Pancreas (tissue), 10 donors: ENCODE measurements around the gene DMBX1. TPM values are rescaled to one million over a fixed set of nuclear protein-coding genes. Genes with fewer than 3 reads are reported as not detected.

Source experiments
- ATAC-seq, 4 donors: fragments of 200-7000 bp; cut with Tn5 transposase; one replicate each; pipeline versions ENCODE4 v1.8.0 to v1.9.1; 2020; ENCODE audit warnings: mild to moderate bottlenecking in 4 of 4, moderate library complexity in 4 of 4
- DNase-seq, 6 donors: peaks; one replicate each; pipeline ENCODE4 v3.0.0-alpha.2; 2020
- FAIRE-seq: peaks from 2 replicates; lab custom pipeline; 2012; peaks lifted over from hg19 to GRCh38; lab: Jason Lieb, UNC
- H3K27ac ChIP-seq, 4 donors: fragments of 200-600 bp; sonication (generic); 1 replicate in 3 of 4; 2 replicates in 1 of 4; pipeline versions ENCODE4 v1.5.0 to v1.8.0; 2020
- H3K27me3 ChIP-seq, 4 donors: fragments of 200-600 bp; one replicate each; pipeline ENCODE4 v1.8.0; 2021
- H3K36me3 ChIP-seq, 3 donors: fragments of 200-600 bp; sonication (generic) in 1 of 3; one replicate each; pipeline versions ENCODE4 v1.5.0 to v1.8.0; 2020 to 2021
- H3K4me1 ChIP-seq, 3 donors: fragments of 200-600 bp; one replicate each; pipeline ENCODE4 v1.8.0; 2021
- H3K4me3 ChIP-seq, 4 donors: fragments of 200-600 bp; sonication (generic) in 2 of 4; one replicate each; pipeline versions ENCODE4 v1.5.0 to v1.8.0; 2020 to 2021
- H3K9me3 ChIP-seq, 4 donors: fragments of 200-600 bp; one replicate each; pipeline ENCODE4 v1.8.0; 2021
- CTCF ChIP-seq, 4 donors: fragments of 200-600 bp; sonication (generic) in 3 of 4; IDR thresholded peaks; one replicate each; pipeline versions ENCODE4 v1.5.0 to v1.8.0; 2021; ENCODE audit warnings: antibody characterized with exemption in 4 of 4
- WGBS, 2 donors: extraction: QIAGEN DNeasy Blood & Tissue Kit; methylation state at CpG; one replicate each; pipeline ENCODE4 v1.1.7; 2013; 5-methylcytosine and 5-hydroxymethylcytosine counted together
- intact Hi-C, 3 donors: fragments of 100-400 bp; cut with DNase I; formaldehyde crosslinking; loops; one replicate each; pipeline versions ENCODE4 v1.11.1 to v1.14.2; 2022
- polyA plus RNA-seq, 2 donors: library from polyadenylated mRNA; stranded (reverse); fragments of 200-250 nt; gene quantifications; one replicate each; pipeline ENCODE4 v1.2.3, GENCODE V29; 2013
- total RNA-seq, 6 donors: library from RNA; stranded (reverse); fragmentation: NEBNext Ultra II Directional in 4 of 6; extraction: Animal tissue kit (Norgen Biotek cat#: 25700) in 4 of 6; gene quantifications; one replicate each; pipeline versions ENCODE4 v1.2.1 to v1.2.4, GENCODE V29; 2021 to 2023
- donor health status: healthy with polysubstance abuse.
- donor health status: DM: no; HTN: no; CAD: no; lungs with moderate emphysema.
- donor health status: DM: no; HTN: no; CAD: no.
- donor health status: control.
- donor health status: control.
- donor health status: Bipolar disorder and iron deficiency.
- donor health status: DM: yes; HTN: yes; CAD: no.
- donor health status: DM: no; HTN: no; CAD: no.
- donor health status: DM: no; HTN: no; CAD: no.
- donor health status: DM: yes; HTN: yes; CAD: no.

The DMBX1 gene
- total and polyA plus RNA-seq, 8 donors: not detected

- 90 to 93% methylated on average over 1 of the region's 1 CpG for WGBS, 2 donors
Measured at GRCh38 chr1:46494910-46495309, 5.3 kb downstream of the DMBX1 start.

GRCh38 chr1:46495778-46496177 lies 6.1 kb downstream of the DMBX1 start:
- Histone ChIP-seq H3K27ac (no peak overlapping the region), H3K36me3 (no peaks in the 10 kb centered on the region), H3K4me3 (no peak overlapping the region), H3K27me3 (peaks cover 0 to 25% (median under 1%) of the 10 kb centered on the region in 4 donors), H3K4me1 (peaks cover 0 to 1% (median 0%) of the 10 kb centered on the region in 3 donors), H3K9me3 (no peaks in the 10 kb centered on the region)
- TF ChIP-seq CTCF (IDR thresholded peaks at IDR 0.05): no peak
- intact Hi-C loops: no loop called here
- ATAC-seq (no peak), FAIRE-seq (no peak), DNase-seq (peak in 1 of 6 donors; percentile 9)
- WGBS, 2 donors: 89 to 96% methylated on average over 2 of the region's 2 CpGs

More at GRCh38 chr1:46494910-46495309, 5.3 kb downstream of the DMBX1 start:
- Histone ChIP-seq H3K4me3 (no peak overlapping the region), H3K36me3 (no peaks in the 10 kb centered on the region), H3K4me1 (peaks cover 0 to 10% (median 7%) of the 10 kb centered on the region in 3 donors), H3K27ac (no peak overlapping the region), H3K27me3 (peaks cover 0 to 33% (median 3%) of the 10 kb centered on the region in 4 donors), H3K9me3 (no peaks in the 10 kb centered on the region)
- intact Hi-C loops: no loop called here
- ATAC-seq (no peak), DNase-seq (peak in 1 of 6 donors; percentile 22), FAIRE-seq (no peak)
- TF ChIP-seq CTCF (IDR thresholded peaks at IDR 0.05): no peak

- peaks cover 0 to 18% (median 0%) of the 10 kb centered on the region in 4 donors for H3K27me3 ChIP-seq
- no peak for TF ChIP-seq CTCF (IDR thresholded peaks at IDR 0.05)
- intact Hi-C loops: no loop called here
Measured at GRCh38 chr1:46496505-46496904, 6.9 kb downstream of the DMBX1 start.

GRCh38 chr1:46497020-46497419 lies 7.4 kb downstream of the DMBX1 start:
- Histone ChIP-seq H3K9me3 (no peaks in the 10 kb centered on the region), H3K27me3 (peaks cover 0 to 13% (median 0%) of the 10 kb centered on the region in 4 donors), H3K36me3 (no peaks in the 10 kb centered on the region), H3K27ac (no peak overlapping the region), H3K4me3 (no peak overlapping the region), H3K4me1 (no peaks in the 10 kb centered on the region)
- DNase-seq: no peak
- ATAC-seq: no peak
- 71 to 85% methylated on average over 3 of the region's 3 CpGs for WGBS, 2 donors
- no peak for FAIRE-seq
- intact Hi-C loops: no loop called here
- TF ChIP-seq CTCF (IDR thresholded peaks at IDR 0.05): no peak

More at GRCh38 chr1:46496505-46496904, 6.9 kb downstream of the DMBX1 start:
- Histone ChIP-seq H3K27ac (no peak overlapping the region), H3K4me1 (no peaks in the 10 kb centered on the region), H3K9me3 (no peaks in the 10 kb centered on the region), H3K36me3 (no peaks in the 10 kb centered on the region), H3K4me3 (no peak overlapping the region)
- FAIRE-seq (no peak), DNase-seq (peak in 1 of 6 donors; percentile 6), ATAC-seq (no peak)
- 54 to 68% methylated on average over 6 of the region's 6 CpGs for WGBS, 2 donors

- intact Hi-C loops: no loop called here
- peaks cover 0 to 6% (median 0%) of the 10 kb centered on the region in 4 donors for H3K27me3 ChIP-seq
- no peak overlapping the region for H3K4me3 ChIP-seq
- no peaks in the 10 kb centered on the region for H3K4me1 ChIP-seq
- TF ChIP-seq CTCF (IDR thresholded peaks at IDR 0.05): no peak
- no peak overlapping the region for H3K27ac ChIP-seq
- no peak for FAIRE-seq
- ATAC-seq: no peak
- H3K9me3 ChIP-seq: no peaks in the 10 kb centered on the region
- DNase-seq: peak in 1 of 6 donors; percentile 24
- WGBS, 2 donors: 77 to 87% methylated on average over 19 of the region's 19 CpGs
- no peaks in the 10 kb centered on the region for H3K36me3 ChIP-seq
Measured at GRCh38 chr1:46497665-46498064, 8.0 kb downstream of the DMBX1 start.
